ENCODE data around the gene KRTAP4-7.
"Not testable (repeated sequence)": the region's sequence is repeated elsewhere in the genome, so short reads cannot be mapped to it uniquely, and the experiment has no call there.

KRTAP4-7 gene

DNA sequence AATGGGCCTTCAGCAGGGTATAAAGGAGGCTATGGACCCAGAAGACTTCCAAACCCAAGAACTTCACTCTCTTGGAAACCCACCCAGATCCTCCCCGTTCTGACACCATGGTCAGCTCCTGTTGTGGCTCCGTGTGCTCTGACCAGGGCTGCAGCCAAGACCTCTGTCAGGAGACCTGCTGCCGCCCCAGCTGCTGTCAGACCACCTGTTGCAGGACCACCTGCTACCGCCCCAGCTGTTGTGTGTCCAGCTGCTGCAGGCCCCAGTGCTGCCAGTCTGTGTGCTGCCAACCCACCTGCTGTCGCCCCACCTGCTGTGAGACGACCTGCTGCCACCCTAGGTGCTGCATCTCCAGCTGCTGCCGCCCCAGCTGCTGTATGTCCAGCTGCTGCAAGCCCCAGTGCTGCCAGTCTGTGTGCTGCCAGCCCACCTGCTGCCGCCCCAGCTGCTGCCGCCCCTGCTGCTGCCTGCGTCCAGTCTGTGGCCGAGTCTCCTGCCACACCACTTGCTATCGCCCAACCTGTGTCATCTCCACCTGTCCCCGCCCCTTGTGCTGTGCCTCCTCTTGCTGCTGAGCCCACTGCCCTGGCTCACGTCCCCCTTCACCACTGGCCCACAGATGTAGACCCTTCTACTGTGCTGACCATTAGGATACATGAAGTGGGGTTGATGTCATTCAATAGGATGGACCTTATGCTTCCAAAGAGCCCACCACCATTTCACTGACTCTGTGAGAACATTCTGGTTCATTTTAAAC is at the start of gene KRTAP4-7:
TSS of gene KRTAP4-7 (plus strand) at position 51 of the 757 bp plus-strand sequence. CDS start at position 108, 57 bp downstream.
- not testable (repeated sequence) for H3K4me3 ChIP-seq (ENCODE audit: low read depth, low read length)

- H3K4me3 ChIP-seq (ENCODE audit: low read depth, low read length), result not testable (repeated sequence)
Measured at GRCh38 chr17:41034346-41034935, 49.5 kb upstream of the KRTAP4-7 start, which contains the start of gene KRTAP1-3. TSS of gene KRTAP1-3 (minus strand) at chr17:41034874. CDS start at chr17:41034821, 53 bp downstream.

DNA sequence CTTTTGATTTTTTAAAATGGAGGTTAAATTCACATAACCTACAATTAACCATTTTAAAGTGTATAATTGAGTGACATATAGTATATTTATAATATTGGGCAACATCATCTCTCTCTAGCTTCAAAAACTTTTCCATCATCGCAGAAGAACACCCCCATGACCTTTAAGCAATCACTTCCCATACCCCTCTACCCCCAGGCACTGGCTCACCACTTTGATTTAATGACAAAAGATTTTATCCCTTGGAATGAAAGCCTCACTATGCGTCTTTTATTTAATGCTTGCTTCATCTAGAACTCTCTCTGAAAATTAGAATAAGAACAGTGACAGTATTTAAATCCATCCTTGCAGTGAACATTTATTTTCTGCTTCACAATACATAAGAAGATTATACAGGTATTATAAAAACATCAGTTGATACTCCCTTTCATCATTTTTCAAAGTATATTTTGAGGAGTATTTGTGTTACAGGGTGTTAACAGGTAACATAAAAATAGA is 46.0 kb upstream of the KRTAP4-7 start:
- H3K4me3 ChIP-seq (ENCODE audit: low read depth, low read length), result no peak overlapping the region
- TF ChIP-seq, protein P1, sequence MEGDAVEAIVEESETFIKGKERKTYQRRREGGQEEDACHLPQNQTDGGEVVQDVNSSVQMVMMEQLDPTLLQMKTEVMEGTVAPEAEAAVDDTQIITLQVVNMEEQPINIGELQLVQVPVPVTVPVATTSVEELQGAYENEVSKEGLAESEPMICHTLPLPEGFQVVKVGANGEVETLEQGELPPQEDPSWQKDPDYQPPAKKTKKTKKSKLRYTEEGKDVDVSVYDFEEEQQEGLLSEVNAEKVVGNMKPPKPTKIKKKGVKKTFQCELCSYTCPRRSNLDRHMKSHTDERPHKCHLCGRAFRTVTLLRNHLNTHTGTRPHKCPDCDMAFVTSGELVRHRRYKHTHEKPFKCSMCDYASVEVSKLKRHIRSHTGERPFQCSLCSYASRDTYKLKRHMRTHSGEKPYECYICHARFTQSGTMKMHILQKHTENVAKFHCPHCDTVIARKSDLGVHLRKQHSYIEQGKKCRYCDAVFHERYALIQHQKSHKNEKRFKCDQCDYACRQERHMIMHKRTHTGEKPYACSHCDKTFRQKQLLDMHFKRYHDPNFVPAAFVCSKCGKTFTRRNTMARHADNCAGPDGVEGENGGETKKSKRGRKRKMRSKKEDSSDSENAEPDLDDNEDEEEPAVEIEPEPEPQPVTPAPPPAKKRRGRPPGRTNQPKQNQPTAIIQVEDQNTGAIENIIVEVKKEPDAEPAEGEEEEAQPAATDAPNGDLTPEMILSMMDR (IDR thresholded peaks at IDR 0.05; ENCODE audit: low read depth, low read length), result no peak

DNA sequence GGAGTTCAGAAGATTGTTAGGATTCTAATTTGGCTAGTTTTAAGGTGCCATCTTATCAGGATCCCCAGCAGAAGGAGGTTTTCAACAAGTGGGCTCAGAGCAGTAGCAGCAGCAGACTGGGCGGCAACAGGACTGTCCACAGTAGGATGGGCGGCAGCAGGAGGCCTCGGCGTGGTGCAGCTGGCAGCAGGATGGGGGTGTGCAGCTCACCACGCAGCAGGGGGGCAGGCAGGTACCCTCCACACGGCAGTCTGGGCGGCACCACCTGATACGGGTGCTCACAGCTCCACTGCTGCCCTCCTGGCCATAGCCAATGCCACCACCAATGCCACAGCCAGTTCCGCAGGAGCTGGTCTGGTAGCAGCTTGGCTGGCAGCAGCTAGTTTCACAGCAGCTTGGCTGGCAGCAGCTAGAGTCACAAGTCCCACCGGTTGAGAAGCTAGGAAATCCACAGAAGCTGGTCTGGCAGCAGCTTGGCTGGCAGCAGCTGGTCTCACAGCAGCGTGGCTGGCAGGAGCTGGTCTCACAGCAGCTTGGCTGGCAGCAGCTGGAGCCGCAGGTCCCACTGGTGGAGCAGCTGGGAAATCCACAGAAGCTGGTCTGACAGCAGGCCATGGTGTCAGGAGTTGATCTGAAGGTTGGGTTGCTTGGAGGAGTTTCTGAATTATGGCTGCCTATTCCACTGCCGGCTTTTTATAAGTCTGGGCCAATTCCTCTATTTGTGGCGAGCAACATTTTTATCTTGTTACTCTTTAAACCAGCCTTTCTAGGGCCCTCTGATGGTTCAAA is 43.0 kb upstream of the KRTAP4-7 start, which contains the start of gene KRTAP1-1:
TSS of gene KRTAP1-1 (minus strand) at position 668 of the 789 bp plus-strand sequence. CDS start at position 615, 53 bp downstream.
- not testable (repeated sequence) for H3K4me3 ChIP-seq (ENCODE audit: low read depth, low read length)

- TF ChIP-seq, protein P1 (IDR thresholded peaks at IDR 0.05; ENCODE audit: low read depth, low read length), result no peak
- no peak overlapping the region for H3K4me3 ChIP-seq (ENCODE audit: low read depth, low read length)
Measured at GRCh38 chr17:41042953-41043352, 41.0 kb upstream of the KRTAP4-7 start.

DNA sequence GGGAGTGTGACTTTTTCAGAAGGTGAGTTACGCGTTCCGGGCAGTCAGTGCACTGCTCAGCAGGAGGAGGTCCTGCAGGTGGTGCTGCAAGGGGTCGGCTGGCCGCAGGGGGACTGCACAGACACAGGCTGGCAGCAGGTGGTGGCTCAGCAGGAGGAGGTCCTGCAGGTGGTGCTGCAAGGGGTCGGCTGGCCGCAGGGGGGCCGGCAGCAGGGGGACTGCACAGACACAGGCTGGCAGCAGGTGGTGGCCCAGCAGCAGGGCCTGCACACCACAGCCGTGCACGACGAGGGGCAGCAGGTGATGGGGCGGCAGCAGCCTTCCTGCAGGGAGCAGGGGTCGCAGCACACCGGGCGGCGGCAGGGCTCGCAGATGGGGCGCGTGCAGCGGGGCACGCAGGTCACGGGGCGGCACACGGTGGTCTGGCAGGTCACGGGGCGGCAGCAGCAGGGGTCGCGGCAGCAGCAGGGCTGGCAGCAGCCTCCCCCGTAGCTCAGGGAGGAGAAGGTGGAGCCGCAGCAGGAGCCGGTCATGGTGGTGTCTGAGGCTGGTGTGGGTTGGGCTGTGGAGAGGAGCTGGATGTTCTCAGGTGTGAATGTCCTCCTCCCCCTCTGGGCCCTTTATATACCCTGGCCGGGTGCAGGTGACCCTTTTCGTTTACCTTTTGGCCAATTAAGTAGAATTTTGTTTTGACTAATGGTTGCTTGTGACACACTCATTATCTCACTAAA is 37.0 kb upstream of the KRTAP4-7 start, which contains the start of gene KRTAP2-1:
TSS of gene KRTAP2-1 (minus strand) at position 582 of the 731 bp plus-strand sequence. CDS start at position 533, 49 bp downstream.
- not testable (repeated sequence) for H3K4me3 ChIP-seq (ENCODE audit: low read depth, low read length)

DNA sequence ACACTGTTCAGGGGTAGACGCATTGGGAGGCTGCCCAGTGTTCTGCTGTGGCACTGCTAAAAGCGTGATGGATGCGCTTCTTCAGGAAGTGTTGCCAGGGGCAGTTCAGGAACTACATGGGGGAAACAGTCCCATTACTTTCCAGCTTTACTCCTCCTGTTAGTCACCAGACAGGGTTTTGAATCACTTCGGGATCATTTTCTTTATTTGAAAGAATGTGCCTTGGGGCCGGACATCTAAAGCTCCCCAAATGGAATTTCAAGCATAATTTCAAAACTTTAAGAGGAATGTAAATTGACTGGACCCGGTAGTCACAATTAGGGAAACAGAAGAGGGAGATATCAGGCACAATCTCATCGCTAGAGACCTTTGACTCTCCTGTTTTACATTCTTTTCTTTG is 35.5 kb upstream of the KRTAP4-7 start:
- H3K4me3 ChIP-seq (ENCODE audit: low read depth, low read length), result peak overlapping the region; percentile 7

DNA sequence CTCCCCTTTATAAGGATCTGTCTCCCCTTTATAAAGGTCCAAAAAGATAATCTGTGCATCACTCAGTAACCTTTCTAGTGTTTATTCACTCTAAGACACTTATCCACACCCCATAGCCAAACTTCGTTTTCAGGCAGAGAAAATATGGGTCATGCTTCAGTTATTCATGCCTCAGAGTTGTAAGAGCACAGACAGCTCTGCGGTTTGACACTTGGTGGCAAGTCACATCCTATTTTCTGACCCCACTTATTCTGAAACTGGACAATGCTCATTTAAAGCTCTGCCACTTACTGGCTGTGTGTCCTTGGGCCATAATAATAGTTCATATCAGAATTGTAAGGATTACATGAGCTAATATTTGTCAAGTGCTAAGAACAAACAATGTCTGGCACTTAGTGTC is 34.8 kb upstream of the KRTAP4-7 start:
- peak overlapping the region; percentile 3; the same call in 1 of the 2 replicates for H3K4me3 ChIP-seq (ENCODE audit: low read depth, low read length)
- TF ChIP-seq, protein P1 (IDR thresholded peaks at IDR 0.05; ENCODE audit: low read depth, low read length), result no peak

More for the DNA sequence above, 35.5 kb upstream of the KRTAP4-7 start:
- TF ChIP-seq, protein P1 (IDR thresholded peaks at IDR 0.05; ENCODE audit: low read depth, low read length), result no peak

All from WI38 (cell line).